ENCODE results near the gene CLUH. TPM values are rescaled to one million over a fixed set of nuclear protein-coding genes. Genes with fewer than 3 reads are reported as not detected.

The CLUH gene
- total RNA-seq, 4 donors from 2014 or later: 120 to 291 (median 151) TPM

GRCh38 chr17:2704890-2705248 lies 6.7 kb downstream of the CLUH start:
- H3K9me3 ChIP-seq: no peaks in the 10 kb centered on the region
- no peaks in the 10 kb centered on the region for H3K27me3 ChIP-seq
- H3K36me3 ChIP-seq: peaks cover 45% of the 10 kb centered on the region
- no peak overlapping the region for H3K4me3 ChIP-seq
- peak in 1 of 2 donors; percentile 43 for DNase-seq (ENCODE audit: low spot score in 2 of 2)
- WGBS: 83% methylated on average over 4 of the region's 4 CpGs
- H3K27ac ChIP-seq: no peak overlapping the region
- H3K4me1 ChIP-seq: peaks cover 48% of the 10 kb centered on the region
- no peak for TF ChIP-seq CTCF (IDR thresholded peaks at IDR 0.05)
- TF ChIP-seq POLR2AphosphoS5 (IDR thresholded peaks at IDR 0.05): no peak
- TF ChIP-seq POLR2A (IDR thresholded peaks at IDR 0.05): no peak
- no peak for TF ChIP-seq EP300 (IDR thresholded peaks at IDR 0.05)

GRCh38 chr17:2704031-2704889 lies 7.3 kb downstream of the CLUH start:
- TF ChIP-seq CTCF (IDR thresholded peaks at IDR 0.05) (no peak), POLR2AphosphoS5 (IDR thresholded peaks at IDR 0.05) (no peak), POLR2A (IDR thresholded peaks at IDR 0.05) (no peak), EP300 (IDR thresholded peaks at IDR 0.05) (no peak)

GRCh38 chr17:2703606-2704005 lies 8.0 kb downstream of the CLUH start:
- peak; percentile 53 to 66 for DNase-seq (ENCODE audit: low spot score in 2 of 2)

More at GRCh38 chr17:2704031-2704889, 7.3 kb downstream of the CLUH start:
- 87% methylated on average over 13 of the region's 38 CpGs for WGBS
- H3K27me3 ChIP-seq: no peaks in the 10 kb centered on the region
- DNase-seq (ENCODE audit: low spot score in 2 of 2): peak in 1 of 2 donors; percentile 60
- H3K4me3 ChIP-seq: no peak overlapping the region
- H3K9me3 ChIP-seq: no peaks in the 10 kb centered on the region
- H3K36me3 ChIP-seq: peaks cover 51% of the 10 kb centered on the region
- no peak overlapping the region for H3K27ac ChIP-seq
- H3K4me1 ChIP-seq: peaks cover 42% of the 10 kb centered on the region

GRCh38 chr17:2703181-2703580 lies 8.4 kb downstream of the CLUH start:
- Histone ChIP-seq H3K27me3 (no peaks in the 10 kb centered on the region), H3K4me3 (no peak overlapping the region), H3K36me3 (peaks cover 61% of the 10 kb centered on the region), H3K27ac (no peak overlapping the region), H3K4me1 (peaks cover 31% of the 10 kb centered on the region), H3K9me3 (no peaks in the 10 kb centered on the region)
- TF ChIP-seq POLR2AphosphoS5 (IDR thresholded peaks at IDR 0.05) (no peak), EP300 (IDR thresholded peaks at IDR 0.05) (no peak), CTCF (IDR thresholded peaks at IDR 0.05) (no peak), POLR2A (IDR thresholded peaks at IDR 0.05) (no peak)
- 94% methylated on average over 14 of the region's 20 CpGs for WGBS
- peak; percentile 41 to 72 for DNase-seq (ENCODE audit: low spot score in 2 of 2)

More at GRCh38 chr17:2703606-2704005, 8.0 kb downstream of the CLUH start:
- H3K9me3 ChIP-seq: no peaks in the 10 kb centered on the region
- TF ChIP-seq POLR2AphosphoS5 (IDR thresholded peaks at IDR 0.05): no peak
- no peak for TF ChIP-seq CTCF (IDR thresholded peaks at IDR 0.05)
- no peaks in the 10 kb centered on the region for H3K27me3 ChIP-seq
- no peak overlapping the region for H3K27ac ChIP-seq
- peaks cover 57% of the 10 kb centered on the region for H3K36me3 ChIP-seq
- 82% methylated on average over 4 of the region's 16 CpGs for WGBS
- H3K4me3 ChIP-seq: no peak overlapping the region
- H3K4me1 ChIP-seq: peaks cover 35% of the 10 kb centered on the region

- peak; percentile 46 to 74 for DNase-seq (ENCODE audit: low spot score in 2 of 2)
- Histone ChIP-seq H3K4me3 (no peak overlapping the region), H3K36me3 (peaks cover 72% of the 10 kb centered on the region), H3K27ac (peak overlapping the region; percentile 31), H3K27me3 (no peaks in the 10 kb centered on the region), H3K9me3 (no peaks in the 10 kb centered on the region), H3K4me1 (peaks cover 21% of the 10 kb centered on the region)
- WGBS: 81% methylated on average over 18 of the region's 22 CpGs
- TF ChIP-seq POLR2A (IDR thresholded peaks at IDR 0.05): no peak
- TF ChIP-seq CTCF (IDR thresholded peaks at IDR 0.05): no peak
- no peak for TF ChIP-seq POLR2AphosphoS5 (IDR thresholded peaks at IDR 0.05)
- no peak for TF ChIP-seq EP300 (IDR thresholded peaks at IDR 0.05)
Measured at GRCh38 chr17:2701996-2702741, 9.4 kb downstream of the CLUH start.
